A549 (cell line): ENCODE data around the gene MEF2D. TPM values are rescaled to one million over a fixed set of nuclear protein-coding genes. Genes with fewer than 3 reads are reported as not detected.

Source experiments
- ATAC-seq, 2 experiments: fragments of 200-7000 bp in 1 of 2; fragments of >200 bp in 1 of 2; cut with Nextera tagmentation in 1 of 2; cut with Tn5 transposase in 1 of 2; 3 replicates each; pipeline versions ENCODE4 v1.8.0 to v1.9.1; 2018 to 2020; ENCODE audit warnings: mild to moderate bottlenecking in 1 of 2, moderate library complexity in 1 of 2
- CTCF ChIA-PET: fragments of 300-600 bp; sonication (Branson Sonifier 250); formaldehyde crosslinking; extraction: SDS; loops from one replicate; lab custom pipeline; 2021; ENCODE audit warnings: antibody characterized with exemption, inconsistent platforms; lab: Yijun Ruan, JAX
- POLR2A ChIA-PET: fragments of 350-600 bp; formaldehyde crosslinking; extraction: SDS; loops from one replicate; lab custom pipeline; 2021; ENCODE audit warnings: antibody characterized with exemption, inconsistent platforms; lab: Yijun Ruan, JAX
- DNase-seq, 2 experiments: peaks; one replicate each; pipeline versions ENCODE4 v3.0.0 to v3.0.0-alpha.2; 2011 to 2016; ENCODE audit warnings: low read depth in 1 of 2, low spot score in 1 of 2
- FAIRE-seq: peaks from 2 replicates; lab custom pipeline; 2011; peaks lifted over from hg19 to GRCh38; lab: Jason Lieb, UNC
- H3K27ac ChIP-seq, 2 experiments: fragments of >200 bp; sonication (Bioruptor Twin); formaldehyde crosslinking; 3 replicates each; pipeline ENCODE4 v1.5.1; 2016 to 2017
- H3K4me1 ChIP-seq: fragments of >200 bp; sonication (Bioruptor Twin); formaldehyde crosslinking; 3 replicates; pipeline ENCODE4 v1.6.1; 2016
- H3K4me2 ChIP-seq: fragments of >200 bp; sonication (Bioruptor Twin); formaldehyde crosslinking; 3 replicates; pipeline ENCODE4 v1.6.1; 2016
- H3K4me3 ChIP-seq: fragments of >200 bp; sonication (Bioruptor Twin); formaldehyde crosslinking; 3 replicates; pipeline ENCODE4 v1.5.1; 2016
- H3K9me3 ChIP-seq: fragments of >200 bp; sonication (Bioruptor Twin); formaldehyde crosslinking; 3 replicates; pipeline ENCODE4 v1.6.1; 2016
- BHLHE40 ChIP-seq: IDR thresholded peaks from 2 replicates; pipeline ENCODE4 v1.6.1; 2012; ENCODE audit warnings: low read depth, low read length, inconsistent platforms
- CBX8 ChIP-seq: fragments of 200-600 bp; sonication (generic); IDR thresholded peaks from 2 replicates; pipeline ENCODE4 v1.6.1; 2016
- CEBPB ChIP-seq, 2 experiments: fragments of >200 bp in 1 of 2; sonication (Bioruptor Twin) in 1 of 2; formaldehyde crosslinking in 1 of 2; IDR thresholded peaks; 2 replicates each; pipeline ENCODE4 v1.6.1; 2012 to 2016
- EP300 ChIP-seq, 2 experiments: fragments of >200 bp; sonication (Bioruptor Twin); formaldehyde crosslinking; IDR thresholded peaks; 2 replicates in 1 of 2; 3 replicates in 1 of 2; pipeline ENCODE4 v1.6.1; 2016 to 2017
- FOSL2 ChIP-seq, 2 experiments: fragments of 450-650 bp in 1 of 2; fragments of >200 bp in 1 of 2; sonication (Bioruptor Twin) in 1 of 2; formaldehyde crosslinking; IDR thresholded peaks; 2 replicates each; pipeline versions ENCODE4 v1.5.0 to v1.6.1; 2016 to 2020; ENCODE audit warnings: mild to moderate bottlenecking in 1 of 2, moderate library complexity in 1 of 2
- FOXS1 ChIP-seq: fragments of 250-450 bp; sonication (Bioruptor Pico); IDR thresholded peaks from 2 replicates; pipeline ENCODE4 v1.5.0; 2020; ENCODE audit warnings: mild to moderate bottlenecking, moderate library complexity
- GATA3 ChIP-seq: IDR thresholded peaks from 2 replicates; pipeline ENCODE4 v1.6.1; 2012; ENCODE audit warnings: borderline replicate concordance
- HDAC2 ChIP-seq: fragments of 200-600 bp; sonication (generic); IDR thresholded peaks from 2 replicates; pipeline ENCODE4 v1.6.1; 2016
- HEYL ChIP-seq: fragments of 250-450 bp; sonication (Bioruptor Pico); IDR thresholded peaks from 2 replicates; pipeline ENCODE4 v1.8.0; 2021; ENCODE audit warnings: mild to moderate bottlenecking, moderate library complexity
- HOXB13 ChIP-seq: fragments of 250-450 bp; sonication (Bioruptor Pico); IDR thresholded peaks from 2 replicates; pipeline ENCODE4 v1.5.0; 2020; ENCODE audit warnings: low read depth, mild to moderate bottlenecking, moderate library complexity
- HOXB5 ChIP-seq: fragments of 250-450 bp; sonication (Bioruptor Pico); IDR thresholded peaks from 2 replicates; pipeline ENCODE4 v1.5.0; 2020; ENCODE audit warnings: mild to moderate bottlenecking, moderate library complexity
- JUN ChIP-seq, 2 experiments: fragments of >200 bp; sonication (Bioruptor Twin); formaldehyde crosslinking; IDR thresholded peaks; 2 replicates in 1 of 2; 3 replicates in 1 of 2; pipeline ENCODE4 v1.6.1; 2016 to 2017
- MYC ChIP-seq: IDR thresholded peaks from 2 replicates; pipeline ENCODE4 v1.6.1; 2012; ENCODE audit warnings: mild to moderate bottlenecking, inconsistent platforms, low read length, improper control_type of control experiment, borderline replicate concordance
- NFE2L2 ChIP-seq: fragments of 150-350 bp; conservative IDR thresholded peaks from 2 replicates; pipeline ENCODE4 v1.6.1; 2014; ENCODE audit warnings: low read length
- PHF8 ChIP-seq: fragments of 200-600 bp; sonication (generic); IDR thresholded peaks from 2 replicates; pipeline ENCODE4 v1.6.1; 2016; ENCODE audit warnings: low read depth, mild to moderate bottlenecking, antibody characterized with exemption, moderate library complexity, borderline replicate concordance
- POLR2A ChIP-seq: IDR thresholded peaks from 2 replicates; pipeline ENCODE4 v1.6.1; 2012; ENCODE audit warnings: mild to moderate bottlenecking, low read length
- RAD21 ChIP-seq, 2 experiments: fragments of >200 bp in 1 of 2; sonication (Bioruptor Twin) in 1 of 2; formaldehyde crosslinking in 1 of 2; IDR thresholded peaks in 1 of 2; conservative IDR thresholded peaks in 1 of 2; 2 replicates in 1 of 2; 3 replicates in 1 of 2; pipeline ENCODE4 v1.6.1; 2012 to 2018; ENCODE audit warnings: inconsistent platforms in 1 of 2
- RARB ChIP-seq: fragments of 250-450 bp; sonication (Bioruptor Pico); IDR thresholded peaks from 2 replicates; pipeline ENCODE4 v1.8.0; 2021; ENCODE audit warnings: mild to moderate bottlenecking, moderate library complexity
- RCOR1 ChIP-seq: fragments of 150-350 bp; IDR thresholded peaks from 2 replicates; pipeline ENCODE4 v1.6.1; 2014; ENCODE audit warnings: antibody characterized with exemption, low read length, low read depth
- RNF2 ChIP-seq: fragments of 200-600 bp; sonication (generic); IDR thresholded peaks from 2 replicates; pipeline ENCODE4 v1.6.1; 2016; ENCODE audit warnings: low read depth, mild to moderate bottlenecking, antibody characterized with exemption, moderate library complexity, borderline replicate concordance
- TFCP2L1 ChIP-seq: fragments of 250-450 bp; sonication (Bioruptor Pico); IDR thresholded peaks from 2 replicates; pipeline ENCODE4 v1.5.0; 2021; ENCODE audit warnings: mild to moderate bottlenecking
- TP53 ChIP-seq: fragments of 250-450 bp; sonication (Bioruptor Pico); IDR thresholded peaks from 2 replicates; pipeline ENCODE4 v1.5.0; 2021; ENCODE audit warnings: mild to moderate bottlenecking, moderate library complexity
- ZC3H11A ChIP-seq: fragments of 450-650 bp; IDR thresholded peaks from 2 replicates; pipeline ENCODE4 v1.6.1; 2014; ENCODE audit warnings: antibody characterized with exemption, mild to moderate bottlenecking
- ZFP36 ChIP-seq: fragments of 450-650 bp; IDR thresholded peaks from 2 replicates; pipeline ENCODE4 v1.6.1; 2014; ENCODE audit warnings: borderline replicate concordance; ENCODE audit not compliant: partially characterized antibody
- WGBS: methylation state at CpG from one replicate; pipeline ENCODE4 v1.1.6; 2017; ENCODE audit errors: missing lambda C conversion rate; 5-methylcytosine and 5-hydroxymethylcytosine counted together
- polyA plus RNA-seq, 4 experiments: library from polyadenylated mRNA; depleted of rRNA in 3 of 4; stranded (reverse); fragments of >200 nt; fragmentation: RNase III in 1 of 4; extraction: RNeasy Plus Mini Kit Qiagen cat#74134 plus additional on column Dnase treatment in 1 of 4; gene quantifications; 2 replicates in 3 of 4; 3 replicates in 1 of 4; pipeline ENCODE4 v1.2.3, GENCODE V29; 2011 to 2017
- TF ChIP-seq, protein P1 (sequence below): fragments of >200 bp; sonication (Bioruptor Twin); formaldehyde crosslinking; IDR thresholded peaks from 2 replicates; pipeline ENCODE4 v1.6.1; 2016
- TF ChIP-seq, protein P2 (sequence below): fragments of 150-350 bp; IDR thresholded peaks from 2 replicates; pipeline ENCODE4 v1.6.1; 2014; ENCODE audit warnings: low read depth, mild to moderate bottlenecking, low read length
- TF ChIP-seq, protein P3 (sequence below): IDR thresholded peaks from 2 replicates; pipeline ENCODE4 v1.6.1; 2012; ENCODE audit warnings: low read depth, borderline replicate concordance
- TF ChIP-seq, protein P4 (sequence below): fragments of 250-450 bp; sonication (Bioruptor Pico); IDR thresholded peaks from 2 replicates; pipeline ENCODE4 v1.5.0; 2020; ENCODE audit warnings: low read depth, mild to moderate bottlenecking, moderate library complexity
- TF ChIP-seq, protein P5 (sequence below): IDR thresholded peaks from 2 replicates; pipeline ENCODE4 v1.6.1; 2012

MEF2D gene
- polyA plus RNA-seq, 2 of the 4 experiments (the other 2 are of a cell fraction), result 16.8 to 23.4 TPM

DNA sequence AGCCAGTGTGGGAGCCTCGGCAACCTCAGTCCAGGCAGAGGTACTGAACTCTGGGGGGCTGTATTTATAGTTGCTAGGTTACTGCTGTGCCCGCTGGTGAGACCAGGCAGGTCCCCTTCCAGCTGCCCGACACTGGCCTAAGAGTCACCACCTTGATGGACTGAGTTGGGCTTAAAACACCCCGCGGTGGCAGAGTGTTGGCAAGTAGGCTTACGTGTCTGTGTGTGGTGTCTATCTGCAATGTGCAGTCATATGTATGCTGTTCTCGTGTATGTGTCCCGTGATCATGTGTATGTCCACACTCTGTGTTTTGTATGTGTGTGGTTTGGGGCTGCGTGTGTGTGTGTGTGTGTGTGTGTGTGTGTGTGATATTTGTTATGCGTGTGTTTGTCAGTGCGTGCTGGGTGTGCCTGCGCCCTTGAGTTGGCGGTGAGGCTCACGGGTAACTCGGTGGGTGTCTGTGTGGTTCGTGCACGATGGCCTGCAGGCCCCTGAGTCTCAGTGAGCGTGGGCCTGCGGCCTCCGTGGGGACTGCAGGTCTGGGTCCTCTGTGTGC, 65.5 kb downstream of the MEF2D start:
- ChIA-PET CTCF (interaction anchor here (0.9 to 10.4 kb wide), 6 partner anchors 11 to 338 kb away, joined by 3 to 146 read pairs (median 34); no protein-coding TSS in a partner anchor), POLR2A (no interaction called here)
- FAIRE-seq (no peak), ATAC-seq (no peak), DNase-seq (no peak)
- Histone ChIP-seq H3K27ac (no peak overlapping the region), H3K4me2 (no peak overlapping the region), H3K9me3 (no peaks in the 10 kb centered on the region), H3K4me1 (no peaks in the 10 kb centered on the region), H3K4me3 (no peak overlapping the region)
- TF ChIP-seq MYC (no peak), RARB (CRISPR knock-in tag) (no peak), ZFP36 (no peak)
- TF ChIP-seq, protein P1, sequence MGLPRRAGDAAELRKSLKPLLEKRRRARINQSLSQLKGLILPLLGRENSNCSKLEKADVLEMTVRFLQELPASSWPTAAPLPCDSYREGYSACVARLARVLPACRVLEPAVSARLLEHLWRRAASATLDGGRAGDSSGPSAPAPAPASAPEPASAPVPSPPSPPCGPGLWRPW, result no peak
- TF ChIP-seq, protein P2, sequence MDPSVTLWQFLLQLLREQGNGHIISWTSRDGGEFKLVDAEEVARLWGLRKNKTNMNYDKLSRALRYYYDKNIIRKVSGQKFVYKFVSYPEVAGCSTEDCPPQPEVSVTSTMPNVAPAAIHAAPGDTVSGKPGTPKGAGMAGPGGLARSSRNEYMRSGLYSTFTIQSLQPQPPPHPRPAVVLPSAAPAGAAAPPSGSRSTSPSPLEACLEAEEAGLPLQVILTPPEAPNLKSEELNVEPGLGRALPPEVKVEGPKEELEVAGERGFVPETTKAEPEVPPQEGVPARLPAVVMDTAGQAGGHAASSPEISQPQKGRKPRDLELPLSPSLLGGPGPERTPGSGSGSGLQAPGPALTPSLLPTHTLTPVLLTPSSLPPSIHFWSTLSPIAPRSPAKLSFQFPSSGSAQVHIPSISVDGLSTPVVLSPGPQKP, result no peak
- TF ChIP-seq, protein P3, sequence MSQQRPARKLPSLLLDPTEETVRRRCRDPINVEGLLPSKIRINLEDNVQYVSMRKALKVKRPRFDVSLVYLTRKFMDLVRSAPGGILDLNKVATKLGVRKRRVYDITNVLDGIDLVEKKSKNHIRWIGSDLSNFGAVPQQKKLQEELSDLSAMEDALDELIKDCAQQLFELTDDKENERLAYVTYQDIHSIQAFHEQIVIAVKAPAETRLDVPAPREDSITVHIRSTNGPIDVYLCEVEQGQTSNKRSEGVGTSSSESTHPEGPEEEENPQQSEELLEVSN, result no peak
- WGBS, result 78% methylated on average over 20 of the region's 20 CpGs

DNA sequence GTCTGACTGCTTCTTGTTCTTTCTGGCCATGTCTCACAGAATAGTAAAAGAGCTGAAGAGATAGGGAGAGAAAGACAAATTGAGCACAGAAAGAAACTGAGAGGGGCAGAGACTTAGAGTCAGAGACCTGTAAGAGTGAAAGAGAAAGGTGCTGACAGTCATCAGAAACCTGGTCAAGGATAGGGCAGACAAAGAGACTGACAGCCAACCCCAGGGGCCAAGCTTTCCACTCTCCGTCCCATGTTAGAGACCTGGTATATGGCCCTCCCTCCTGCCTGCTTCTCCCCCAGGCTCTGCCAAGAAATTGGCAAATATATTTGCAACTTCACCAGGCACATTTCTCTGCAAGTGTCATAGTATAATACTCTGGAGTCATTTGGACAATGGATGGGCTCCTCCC, 67.0 kb downstream of the MEF2D start:
- no peak; a peak in 1 of 6 replicates for ATAC-seq
- POLR2A ChIA-PET, result no interaction called here

DNA sequence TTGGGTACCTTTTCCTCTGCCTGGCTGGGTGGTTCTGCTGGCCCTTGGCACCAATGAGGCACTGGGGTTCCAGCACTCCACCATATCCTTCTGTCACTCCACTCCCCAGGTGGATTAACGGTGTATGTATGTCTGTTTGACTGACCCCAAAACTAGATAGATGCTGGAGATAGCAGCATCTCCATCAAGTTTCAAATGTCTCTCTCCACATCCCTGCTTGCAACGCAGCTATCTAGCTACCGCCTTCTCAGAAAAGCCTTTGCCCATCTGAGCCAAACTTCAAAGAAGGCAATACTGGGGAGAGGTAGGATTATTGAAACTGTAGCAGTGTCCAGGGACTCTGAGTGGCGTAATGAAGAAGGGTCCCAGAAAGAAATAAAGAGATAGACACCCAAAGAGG, 67.5 kb downstream of the MEF2D start:
- FAIRE-seq (no peak), DNase-seq (no peak), ATAC-seq (no peak)
- 58% methylated on average over 4 of the region's 4 CpGs for WGBS
- CTCF ChIA-PET, result interaction anchor here (0.6 to 10.4 kb wide), 8 partner anchors 10 to 167 kb away, joined by 3 to 146 read pairs (median 6); no protein-coding TSS in a partner anchor
- no peak overlapping the region for H3K27ac ChIP-seq
- no peak overlapping the region for H3K4me3 ChIP-seq
- H3K9me3 ChIP-seq, result no peaks in the 10 kb centered on the region
- no peak overlapping the region for H3K4me2 ChIP-seq
- H3K4me1 ChIP-seq, result no peaks in the 10 kb centered on the region
- POLR2A ChIA-PET, result interaction anchor here (1.3 kb wide), 1 partner anchor 220 kb away, joined by 3 read pairs; the partner anchor contains the start of gene PMF1
- TF ChIP-seq GATA3 (no peak), JUN (IDR thresholded peaks at IDR 0.05) (no peak), FOSL2 (IDR thresholded peaks at IDR 0.05) (no peak), FOSL2 (CRISPR knock-in tag; IDR thresholded peaks at IDR 0.05) (no peak), TP53 (CRISPR knock-in tag) (no peak), TFCP2L1 (CRISPR knock-in tag) (no peak), CBX8 (no peak), FOXS1 (CRISPR knock-in tag) (no peak), HOXB13 (CRISPR knock-in tag) (no peak), RAD21 (conservative IDR thresholded peaks at IDR 0.05 in 1 of 2, IDR thresholded peaks at IDR 0.05 in 1 of 2) (no peak)
- TF ChIP-seq, protein P3, result no peak
- TF ChIP-seq, protein P4, sequence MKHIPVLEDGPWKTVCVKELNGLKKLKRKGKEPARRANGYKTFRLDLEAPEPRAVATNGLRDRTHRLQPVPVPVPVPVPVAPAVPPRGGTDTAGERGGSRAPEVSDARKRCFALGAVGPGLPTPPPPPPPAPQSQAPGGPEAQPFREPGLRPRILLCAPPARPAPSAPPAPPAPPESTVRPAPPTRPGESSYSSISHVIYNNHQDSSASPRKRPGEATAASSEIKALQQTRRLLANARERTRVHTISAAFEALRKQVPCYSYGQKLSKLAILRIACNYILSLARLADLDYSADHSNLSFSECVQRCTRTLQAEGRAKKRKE, result no peak
- TF ChIP-seq, protein P5, sequence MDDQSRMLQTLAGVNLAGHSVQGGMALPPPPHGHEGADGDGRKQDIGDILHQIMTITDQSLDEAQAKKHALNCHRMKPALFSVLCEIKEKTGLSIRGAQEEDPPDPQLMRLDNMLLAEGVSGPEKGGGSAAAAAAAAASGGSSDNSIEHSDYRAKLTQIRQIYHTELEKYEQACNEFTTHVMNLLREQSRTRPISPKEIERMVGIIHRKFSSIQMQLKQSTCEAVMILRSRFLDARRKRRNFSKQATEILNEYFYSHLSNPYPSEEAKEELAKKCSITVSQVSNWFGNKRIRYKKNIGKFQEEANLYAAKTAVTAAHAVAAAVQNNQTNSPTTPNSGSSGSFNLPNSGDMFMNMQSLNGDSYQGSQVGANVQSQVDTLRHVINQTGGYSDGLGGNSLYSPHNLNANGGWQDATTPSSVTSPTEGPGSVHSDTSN, result no peak

More for the DNA sequence above, 67.0 kb downstream of the MEF2D start:
- H3K4me3 ChIP-seq, result no peak overlapping the region
- DNase-seq (no peak), FAIRE-seq (no peak)
- no peak for TF ChIP-seq NFE2L2
- no peak for TF ChIP-seq FOXS1 (CRISPR knock-in tag)
- TF ChIP-seq EP300 (IDR thresholded peaks at IDR 0.05), result no peak
- no peak for TF ChIP-seq PHF8
- TF ChIP-seq, protein P5, result no peak
- TF ChIP-seq HDAC2, result no peak
- TF ChIP-seq TP53 (CRISPR knock-in tag), result no peak
- TF ChIP-seq MYC, result no peak
- TF ChIP-seq FOSL2 (IDR thresholded peaks at IDR 0.05), result no peak
- no peak for TF ChIP-seq FOSL2 (CRISPR knock-in tag; IDR thresholded peaks at IDR 0.05)
- no peak for TF ChIP-seq BHLHE40
- TF ChIP-seq CEBPB (IDR thresholded peaks at IDR 0.05), result no peak
- TF ChIP-seq HOXB5 (CRISPR knock-in tag), result no peak
- no peak for TF ChIP-seq HEYL (CRISPR knock-in tag)
- no peak for TF ChIP-seq CBX8
- TF ChIP-seq, protein P4, result no peak
- no peak for TF ChIP-seq GATA3
- no peak for TF ChIP-seq ZC3H11A
- TF ChIP-seq POLR2A, result no peak
- TF ChIP-seq RNF2, result no peak
- no peak for TF ChIP-seq RCOR1
- no peaks in the 10 kb centered on the region for H3K4me1 ChIP-seq
- no peak overlapping the region for H3K4me2 ChIP-seq
- H3K27ac ChIP-seq, result no peak overlapping the region
- CTCF ChIA-PET, result interaction anchor here (0.6 to 10.4 kb wide), 8 partner anchors 9 to 167 kb away, joined by 3 to 146 read pairs (median 6); no protein-coding TSS in a partner anchor
- WGBS, result 88% methylated on average over 1 of the region's 1 CpG
- H3K9me3 ChIP-seq, result no peaks in the 10 kb centered on the region
